Mucosa of rectum (tissue), 2 donors: ENCODE results near the gene COPG1.

ENCODE experiments used
- H3K27ac ChIP-seq, 2 donors: one replicate each; pipeline ENCODE4 v1.7.0; 2013; ENCODE audit warnings: inconsistent platforms in 2 of 2, low read depth in 2 of 2, low read length in 2 of 2
- H3K27me3 ChIP-seq, 2 donors: one replicate each; pipeline ENCODE4 v1.7.0; 2013; ENCODE audit warnings: low read length in 2 of 2; ENCODE audit not compliant: control insufficient read depth in 2 of 2, insufficient read depth in 2 of 2
- H3K36me3 ChIP-seq, 2 donors: one replicate each; pipeline ENCODE4 v1.7.0; 2013; ENCODE audit warnings: low read length in 2 of 2; ENCODE audit not compliant: control insufficient read depth in 2 of 2, insufficient read depth in 2 of 2
- H3K4me1 ChIP-seq, 2 donors: one replicate each; pipeline ENCODE4 v1.7.0; 2013; ENCODE audit warnings: low read length in 2 of 2, mild to moderate bottlenecking in 1 of 2; ENCODE audit not compliant: control insufficient read depth in 2 of 2, insufficient read depth in 2 of 2
- H3K4me3 ChIP-seq, 2 donors: one replicate each; pipeline ENCODE4 v1.7.0; 2013; ENCODE audit warnings: low read length in 2 of 2
- H3K9ac ChIP-seq, 2 donors: one replicate each; pipeline ENCODE4 v1.7.0; 2013; ENCODE audit warnings: low read length in 2 of 2, low read depth in 1 of 2, mild to moderate bottlenecking in 1 of 2
- H3K9me3 ChIP-seq, 2 donors: one replicate each; pipeline ENCODE4 v1.7.0; 2013; ENCODE audit warnings: low read length in 2 of 2; ENCODE audit not compliant: control insufficient read depth in 2 of 2
- donor health status: healthy.
- donor health status: Normal muscosa, but diverticular disease.

The COPG1 gene

DNA sequence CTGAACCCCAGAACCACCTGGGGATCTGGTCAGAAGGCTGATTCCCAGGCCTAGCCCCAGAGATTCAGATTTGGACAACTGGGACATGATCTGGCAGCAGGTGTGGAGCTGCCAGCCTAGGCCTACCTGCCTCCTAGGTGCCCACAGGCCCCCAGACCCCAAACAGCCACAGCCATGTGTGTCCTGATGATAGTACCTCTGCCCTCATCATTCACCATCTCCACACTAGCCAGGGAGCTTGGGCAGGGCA is 63.9 kb downstream of the COPG1 start:
- Histone ChIP-seq H3K9ac (no peak overlapping the region), H3K27ac (peak overlapping the region in 1 of 2 donors; percentile 9), H3K9me3 (no peaks in the 10 kb centered on the region), H3K27me3 (no peaks in the 10 kb centered on the region), H3K36me3 (no peaks in the 10 kb centered on the region), H3K4me3 (no peak overlapping the region), H3K4me1 (peaks cover 16 to 17% of the 10 kb centered on the region in 2 donors)

DNA sequence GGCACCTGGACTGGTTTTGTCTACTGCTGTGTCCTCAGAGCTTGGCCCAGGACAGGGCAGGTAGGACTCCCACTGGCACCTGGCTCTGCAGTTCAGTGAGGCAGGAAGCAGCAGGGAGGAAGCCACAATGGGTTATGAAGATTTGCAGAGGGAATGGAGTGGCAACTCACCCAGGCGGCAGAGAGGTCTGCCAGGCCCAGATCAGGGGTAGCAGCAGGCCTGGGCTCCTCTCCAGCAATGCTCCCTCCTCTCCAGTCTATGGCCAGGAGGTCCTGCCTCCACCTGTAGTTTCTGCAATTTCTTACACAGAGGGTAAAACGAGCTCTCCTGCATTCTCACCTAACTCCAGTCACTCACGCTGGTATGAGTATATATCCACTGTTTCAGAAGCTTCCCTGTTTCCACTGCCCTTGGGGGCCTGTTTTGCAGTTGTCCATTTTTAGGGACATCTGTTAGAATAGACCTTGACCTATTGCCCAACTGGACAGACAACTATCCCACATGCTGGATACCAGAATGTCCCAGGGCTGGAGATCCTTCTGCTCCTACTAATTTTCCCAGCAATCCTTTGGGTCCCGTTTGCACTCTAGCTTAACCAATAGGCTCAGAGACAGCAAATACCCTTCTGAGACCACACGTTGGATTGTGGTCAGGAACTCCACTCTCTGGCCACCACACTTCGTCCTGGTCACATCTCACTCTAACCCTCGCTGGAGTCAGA is 64.4 kb downstream of the COPG1 start:
- Histone ChIP-seq H3K36me3 (no peaks in the 10 kb centered on the region), H3K4me1 (peaks cover 16 to 17% of the 10 kb centered on the region in 2 donors), H3K4me3 (peak overlapping the region; percentile 83 to 94), H3K9ac (peak overlapping the region; percentile 41 to 78), H3K9me3 (no peaks in the 10 kb centered on the region), H3K27ac (peak overlapping the region; percentile 56 to 81), H3K27me3 (no peaks in the 10 kb centered on the region)

DNA sequence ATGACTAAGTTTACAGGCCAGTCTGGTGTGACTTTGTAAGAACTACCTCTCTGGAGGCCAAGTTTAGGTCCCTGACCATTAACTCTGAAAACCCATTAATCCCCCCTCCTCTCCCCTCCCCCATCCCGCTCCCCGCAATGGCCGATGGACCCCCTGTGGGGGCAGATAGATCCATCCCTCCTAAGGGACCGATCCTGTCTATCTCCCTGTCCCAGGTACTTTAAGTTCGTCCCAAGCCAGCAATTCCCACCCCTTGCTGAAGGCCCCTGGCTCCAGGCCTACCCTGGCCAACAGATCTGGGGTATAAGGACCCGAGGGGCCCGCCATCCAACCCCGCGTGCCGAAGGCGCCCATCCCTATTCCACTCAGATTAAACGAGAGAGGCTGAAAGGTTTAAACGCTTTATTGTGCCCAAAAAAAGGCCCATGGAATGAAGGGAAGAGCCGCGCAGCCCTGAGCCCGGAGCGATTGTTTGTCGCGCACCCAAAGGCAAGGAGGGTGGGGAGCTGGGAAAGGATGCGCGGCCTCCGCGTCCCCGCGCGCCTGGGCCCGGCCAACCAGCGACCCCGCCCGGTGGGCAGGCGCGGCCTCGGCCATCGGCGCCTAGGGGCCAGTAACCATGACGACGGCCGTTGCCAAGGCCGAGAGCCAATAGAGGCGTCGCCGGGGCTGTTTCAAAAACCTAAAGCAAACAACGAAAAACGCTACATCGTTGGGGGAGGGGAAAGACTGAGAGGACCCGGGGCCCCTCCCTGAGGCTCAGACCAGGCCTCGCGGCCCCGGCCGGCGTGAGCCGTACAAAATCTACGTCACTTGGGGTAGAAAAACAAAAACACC is 65.2 kb downstream of the COPG1 start:
- Histone ChIP-seq H3K4me3 (peak overlapping the region; percentile 83 to 94), H3K36me3 (no peaks in the 10 kb centered on the region), H3K27me3 (no peaks in the 10 kb centered on the region), H3K9me3 (no peaks in the 10 kb centered on the region), H3K9ac (peak overlapping the region; percentile 78 to 88), H3K27ac (peak overlapping the region; percentile 81 to 84), H3K4me1 (peaks cover 16 to 17% of the 10 kb centered on the region in 2 donors)

GRCh38 chr3:129315223-129315997 is 66.0 kb downstream of the COPG1 start:
- peak overlapping the region; percentile 81 to 84 for H3K27ac ChIP-seq
- no peaks in the 10 kb centered on the region for H3K36me3 ChIP-seq

DNA sequence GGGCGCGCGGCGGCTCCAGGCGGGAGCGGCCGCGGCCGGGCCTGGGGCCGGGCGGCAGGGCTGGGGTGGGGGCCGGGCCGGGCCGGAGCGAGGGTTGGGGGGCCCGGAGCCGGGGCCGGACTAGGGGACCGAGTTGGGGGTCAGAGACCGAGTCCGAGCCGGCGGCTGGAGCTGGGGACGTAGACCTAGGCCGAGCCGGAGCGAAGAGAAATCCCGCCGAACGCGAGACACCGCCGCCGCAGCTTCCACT is 66.5 kb downstream of the COPG1 start:
- H3K27me3 ChIP-seq, result no peaks in the 10 kb centered on the region
- peak overlapping the region; percentile 68 to 86 for H3K9ac ChIP-seq
- H3K9me3 ChIP-seq, result no peaks in the 10 kb centered on the region
- no peaks in the 10 kb centered on the region for H3K36me3 ChIP-seq
- peak overlapping the region; percentile 81 to 84 for H3K27ac ChIP-seq
- peaks cover 16 to 17% of the 10 kb centered on the region in 2 donors for H3K4me1 ChIP-seq
- peak overlapping the region; percentile 76 to 83 for H3K4me3 ChIP-seq

More at GRCh38 chr3:129315223-129315997, 66.0 kb downstream of the COPG1 start:
- H3K9ac ChIP-seq, result peak overlapping the region; percentile 78 to 88
- peaks cover 16 to 17% of the 10 kb centered on the region in 2 donors for H3K4me1 ChIP-seq
- H3K4me3 ChIP-seq, result peak overlapping the region; percentile 83 to 94
- H3K9me3 ChIP-seq, result no peaks in the 10 kb centered on the region
- H3K27me3 ChIP-seq, result no peaks in the 10 kb centered on the region

GRCh38 chr3:129316248-129317013 is 67.0 kb downstream of the COPG1 start:
- H3K9me3 ChIP-seq, result no peaks in the 10 kb centered on the region
- peak overlapping the region; percentile 76 to 83 for H3K4me3 ChIP-seq
- no peaks in the 10 kb centered on the region for H3K27me3 ChIP-seq
- H3K9ac ChIP-seq, result peak overlapping the region; percentile 68 to 86
- H3K36me3 ChIP-seq, result no peaks in the 10 kb centered on the region
- H3K27ac ChIP-seq, result peak overlapping the region; percentile 81 to 84
- peaks cover 16 to 17% of the 10 kb centered on the region in 2 donors for H3K4me1 ChIP-seq

- H3K27ac ChIP-seq, result peak overlapping the region; percentile 81 to 84
- peak overlapping the region; percentile 68 to 86 for H3K9ac ChIP-seq
Observed at GRCh38 chr3:129317014-129317771, 67.8 kb downstream of the COPG1 start.

GRCh38 chr3:129317848-129318247 is 68.4 kb downstream of the COPG1 start:
- Histone ChIP-seq H3K4me3 (no peak overlapping the region), H3K36me3 (no peaks in the 10 kb centered on the region), H3K9ac (no peak overlapping the region), H3K4me1 (peaks cover 16 to 17% of the 10 kb centered on the region in 2 donors), H3K27me3 (no peaks in the 10 kb centered on the region), H3K27ac (no peak overlapping the region), H3K9me3 (no peaks in the 10 kb centered on the region)

More at GRCh38 chr3:129317014-129317771, 67.8 kb downstream of the COPG1 start:
- Histone ChIP-seq H3K36me3 (no peaks in the 10 kb centered on the region), H3K27me3 (no peaks in the 10 kb centered on the region), H3K9me3 (no peaks in the 10 kb centered on the region), H3K4me1 (peaks cover 16 to 17% of the 10 kb centered on the region in 2 donors), H3K4me3 (peak overlapping the region; percentile 76 to 83)

DNA sequence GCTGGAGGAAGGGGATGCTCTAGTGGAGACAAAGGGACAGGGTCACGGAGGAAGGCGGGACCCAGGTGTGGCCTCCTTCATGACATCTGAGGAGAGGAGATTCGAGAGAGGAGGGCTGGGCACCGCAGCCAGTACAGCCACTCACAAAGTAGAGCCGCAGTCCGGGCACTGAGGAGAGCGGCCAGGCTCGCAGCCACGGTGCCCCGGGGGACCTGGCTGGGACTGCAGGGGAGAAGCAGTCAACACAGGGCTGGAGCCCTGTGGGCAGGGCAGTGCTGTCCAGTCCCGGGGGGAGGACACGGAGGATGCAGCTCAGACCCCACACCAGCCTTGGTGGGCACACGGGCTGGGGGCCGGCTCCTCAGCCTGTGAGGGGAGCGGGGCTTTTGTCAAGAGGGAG is 69.5 kb downstream of the COPG1 start:
- H3K9ac ChIP-seq, result no peak overlapping the region
- no peak overlapping the region for H3K4me3 ChIP-seq
- peaks cover 12 to 15% of the 10 kb centered on the region in 2 donors for H3K4me1 ChIP-seq
- no peaks in the 10 kb centered on the region for H3K27me3 ChIP-seq
- H3K36me3 ChIP-seq, result no peaks in the 10 kb centered on the region
- H3K9me3 ChIP-seq, result no peaks in the 10 kb centered on the region
- no peak overlapping the region for H3K27ac ChIP-seq
